GM12865 (cell line): ENCODE results near the gene KITLG.

ENCODE experiments used
- DNase-seq: peaks from one replicate; pipeline ENCODE4 v3.0.0; 2010; ENCODE audit warnings: low read depth
- H3K4me3 ChIP-seq: 2 replicates; pipeline ENCODE4 v1.5.1; 2011; ENCODE audit warnings: mild to moderate bottlenecking, low read depth, low read length, control low read depth
- CTCF ChIP-seq: IDR thresholded peaks from 2 replicates; pipeline ENCODE4 v1.5.1; 2011; ENCODE audit warnings: low read length, control low read depth, low read depth, inconsistent platforms; ENCODE audit not compliant: insufficient read depth; ENCODE audit errors: missing control alignments

Gene KITLG

GRCh38 chr12:88544991-88545980 is 35.0 kb downstream of the KITLG start:
- no peak for DNase-seq
- TF ChIP-seq CTCF, result no peak
- H3K4me3 ChIP-seq, result no peak overlapping the region

DNA sequence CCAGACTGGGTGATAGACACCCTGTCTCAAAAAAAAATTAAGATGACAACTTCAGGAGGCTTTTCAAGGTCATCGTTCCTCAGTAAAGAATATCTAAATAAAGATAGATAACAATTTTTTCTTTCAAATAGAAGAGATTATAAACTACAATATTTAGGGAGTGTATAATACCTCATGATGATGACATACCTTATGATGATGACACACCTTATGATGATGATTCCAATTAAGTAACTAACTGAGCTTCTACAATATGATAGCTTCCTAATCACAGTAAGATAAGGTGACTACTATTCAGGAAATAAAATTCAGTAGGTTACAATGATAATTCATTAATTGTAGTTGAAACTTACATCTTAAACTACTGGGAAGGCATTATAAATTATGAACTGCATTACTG is 40.4 kb downstream of the KITLG start:
- no peak for DNase-seq
- no peak for TF ChIP-seq CTCF
- H3K4me3 ChIP-seq, result no peak overlapping the region

GRCh38 chr12:88538697-88539096 is 41.6 kb downstream of the KITLG start:
- no peak for DNase-seq
- H3K4me3 ChIP-seq, result no peak overlapping the region
- no peak for TF ChIP-seq CTCF

- no peak for DNase-seq
- no peak for TF ChIP-seq CTCF
- H3K4me3 ChIP-seq, result no peak overlapping the region
Observed at GRCh38 chr12:88538250-88538649, 42.0 kb downstream of the KITLG start.

DNA sequence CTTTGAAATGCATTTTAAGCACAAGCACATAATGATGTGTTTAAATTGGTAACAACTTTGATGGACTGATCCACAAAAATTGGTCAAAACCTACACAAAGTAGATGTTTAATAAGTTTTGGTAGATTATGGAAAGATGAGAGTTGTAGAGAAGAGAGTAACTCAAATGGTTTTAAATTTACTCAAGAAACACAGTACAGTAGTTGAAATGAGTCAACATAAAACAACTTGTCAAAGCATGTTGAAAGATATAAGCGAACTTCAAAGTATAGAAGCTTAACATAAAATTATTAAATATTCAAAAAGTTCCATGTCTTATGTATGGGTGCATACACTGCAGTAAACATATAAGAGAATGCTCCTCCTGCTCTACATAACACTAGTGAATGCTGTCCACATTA is 49.4 kb downstream of the KITLG start:
- DNase-seq, result no peak
- TF ChIP-seq CTCF, result no peak
- H3K4me3 ChIP-seq, result no peak overlapping the region

DNA sequence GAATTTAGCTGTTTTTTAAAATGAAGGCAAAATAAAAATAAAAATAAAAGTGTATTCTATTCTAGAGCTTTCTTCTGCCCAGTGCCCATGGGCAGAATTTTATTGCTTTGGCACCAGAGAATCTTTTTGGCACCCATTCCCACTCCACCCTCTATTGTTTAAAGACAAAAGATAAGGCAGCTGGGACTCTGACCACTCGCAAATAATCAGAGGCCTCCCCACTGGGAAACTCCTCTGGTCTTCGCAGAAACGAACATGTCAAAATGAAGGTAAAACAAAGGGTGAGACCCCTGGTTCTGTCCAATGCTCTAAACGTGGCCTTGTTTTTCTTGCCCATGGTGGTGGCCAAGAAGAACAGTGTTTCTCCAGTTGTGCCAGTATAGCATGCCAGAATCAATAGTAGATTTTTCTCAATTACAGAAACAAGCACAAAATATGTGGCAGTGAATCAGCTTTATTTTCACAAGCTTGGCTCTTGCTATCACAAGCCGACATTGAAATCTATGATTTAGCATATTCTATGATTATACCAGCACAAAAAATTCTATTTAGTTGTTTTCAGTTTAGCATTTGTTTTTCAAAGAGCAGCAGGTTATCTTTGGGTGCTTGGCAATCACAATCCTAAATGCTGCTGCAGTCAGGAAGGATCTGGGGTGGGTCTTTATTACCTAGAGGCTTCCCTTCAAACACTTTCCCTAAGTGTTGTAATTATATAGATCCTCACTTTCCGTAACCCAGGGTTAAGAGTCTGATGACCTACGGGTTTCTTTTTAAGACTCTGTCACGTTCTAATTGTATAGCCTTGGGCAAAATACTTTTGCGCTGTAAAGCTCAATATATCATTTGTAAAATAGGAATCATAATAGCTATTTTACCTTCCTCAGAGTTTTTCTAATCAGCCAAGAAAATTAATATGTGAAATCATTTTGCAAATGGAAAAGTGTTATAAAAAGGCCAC is 50.5 kb downstream of the KITLG start:
- no peak for DNase-seq
- H3K4me3 ChIP-seq, result no peak overlapping the region
- TF ChIP-seq CTCF, result no peak
